ENCODE measurements around the gene SAA2.
"Not testable (repeated sequence)": the region's sequence is repeated elsewhere in the genome, so short reads cannot be mapped to it uniquely, and the experiment has no call there.

The SAA2 gene

DNA sequence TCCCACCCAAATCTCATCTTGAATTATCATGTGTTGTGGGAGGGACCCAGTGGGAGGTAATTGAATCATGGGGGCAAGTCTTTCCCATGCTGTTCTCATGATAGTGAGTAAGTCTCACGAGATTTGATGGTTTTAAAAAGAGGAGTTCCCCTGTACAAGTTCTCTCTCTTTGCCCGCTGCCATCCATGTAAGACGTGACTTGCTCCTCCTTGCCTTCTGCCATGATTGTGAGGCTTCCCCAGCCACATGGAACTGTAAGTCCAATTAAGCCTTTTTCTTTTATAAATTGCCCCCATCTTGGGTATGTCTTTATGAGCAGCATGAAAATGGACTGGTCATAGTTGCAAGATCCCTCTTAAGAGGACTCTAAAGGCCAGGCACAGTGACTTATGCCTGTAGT, 50.7 kb downstream of the SAA2 start:
- H3K36me3 ChIP-seq (replicated peaks); H3K27me3 ChIP-seq (ENCODE audit: low read depth); DNase-seq (ENCODE audit: low spot score in 2 of 2); H3K4me3 ChIP-seq; H3K9me3 ChIP-seq; H3K4me1 ChIP-seq; in situ Hi-C loops (cut with MboI; ENCODE audit: low sequenced_read_pairs): not testable (repeated sequence)

DNA sequence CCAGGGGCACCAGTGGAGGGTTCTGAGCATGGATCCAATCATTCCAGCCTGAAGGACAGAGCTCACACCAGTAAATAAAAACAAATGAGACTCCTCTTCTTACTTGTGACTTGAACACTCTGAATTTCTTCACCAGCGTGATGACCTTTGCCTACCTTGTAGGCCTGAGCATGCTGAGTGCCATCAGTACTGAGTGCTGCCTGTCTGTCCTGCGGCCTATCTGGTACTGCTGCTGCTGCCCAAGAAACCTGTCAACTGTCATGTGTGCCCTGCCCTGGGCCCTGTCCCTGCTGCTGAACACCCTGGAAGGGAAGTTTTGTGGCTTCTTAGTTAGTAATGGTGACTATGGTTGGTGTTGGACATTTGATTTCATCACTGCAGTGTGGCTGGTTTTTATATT, 51.9 kb downstream of the SAA2 start:
- H3K36me3 ChIP-seq (replicated peaks) = no peaks in the 10 kb centered on the region
- H3K4me1 ChIP-seq = no peaks in the 10 kb centered on the region
- DNase-seq (ENCODE audit: low spot score in 2 of 2) = no peak
- H3K27me3 ChIP-seq (ENCODE audit: low read depth) = peaks cover 5% of the 10 kb centered on the region
- H3K9me3 ChIP-seq = no peaks in the 10 kb centered on the region
- in situ Hi-C loops (cut with MboI; ENCODE audit: low sequenced_read_pairs) = no loop called here
- no peak overlapping the region for H3K4me3 ChIP-seq

Measured in HAP-1 (cell line).